Motor neuron (in vitro differentiated cells): ENCODE data around the gene PPL. TPM values are rescaled to one million over a fixed set of nuclear protein-coding genes. Genes with fewer than 3 reads are reported as not detected.

Experiments used
- ATAC-seq, 8 experiments: fragments of 200-7000 bp; cut with Tn5 transposase; replicated peaks in 6 of 8; 2 replicates each; pipeline ENCODE4 v1.8.0; 2021; ENCODE audit warnings: mild to moderate bottlenecking in 8 of 8, moderate library complexity in 8 of 8
- H3K27ac ChIP-seq, 2 donors: fragments of 250-450 bp; sonication (Bioruptor Pico); 2 replicates each; pipeline ENCODE4 v1.9.0; 2021; ENCODE audit warnings: antibody characterized with exemption in 2 of 2, mild to moderate bottlenecking in 2 of 2, moderate library complexity in 1 of 2
- H3K4me1 ChIP-seq, 2 donors: fragments of 250-450 bp; sonication (Bioruptor Pico); replicated peaks in 1 of 2; 2 replicates each; pipeline ENCODE4 v1.6.1; 2021; ENCODE audit warnings: antibody characterized with exemption in 2 of 2, mild to moderate bottlenecking in 2 of 2, moderate library complexity in 1 of 2
- H3K4me3 ChIP-seq, 5 donors: fragments of 250-450 bp; sonication (Bioruptor Pico); 2 replicates each; pipeline ENCODE4 v1.9.0; 2021; ENCODE audit warnings: antibody characterized with exemption in 5 of 5, mild to moderate bottlenecking in 5 of 5, moderate library complexity in 4 of 5
- WGBS, 10 experiments: fragments of 450-650 bp; shearing (Covaris generic); methylation state at CpG; one replicate each; pipeline ENCODE4 v1.0.0; 2022; 5-methylcytosine and 5-hydroxymethylcytosine counted together
- in situ Hi-C, 9 experiments: fragments of 400-800 bp; cut with MboI; loops; one replicate each; pipeline ENCODE4 v1.15.0; 2021; ENCODE audit warnings: low sequenced_read_pairs in 9 of 9, low pct_unique_long_range_greater_than_20kb in 2 of 9; ENCODE audit not compliant: unreplicated experiment in 9 of 9
- total RNA-seq, 8 experiments: library from RNA; unstranded; fragments of 300-600 nt; gene quantifications; 2 replicates each; pipeline versions ENCODE4 v1.2.3 to v1.2.4, GENCODE V29; 2022

PPL gene
- total RNA-seq, result 100 to 1,000 TPM in 1 of 8 experiments, 10 to 100 TPM in 2, 1 to 10 TPM in 4, under 1 TPM in 1; 0.92 to 357 (median 3.6) TPM

GRCh38 chr16:4936991-4937781 is at the start of gene PPL:
PPL (minus strand) TSS chr16:4937148; CDS start chr16:4937045, 103 bp downstream.
- H3K4me1 ChIP-seq, result peaks cover 0 to 5% of the 10 kb centered on the region in 2 donors
- H3K4me3 ChIP-seq, result peak within 1 kb of the TSS; percentile 29 to 40 (median 38)
- in situ Hi-C loops, result no loop called here
- no peak within 1 kb of the TSS for H3K27ac ChIP-seq
- peak; percentile 35 to 89 (median 78) for ATAC-seq
- 20 to 100% (median 95%) methylated on average over 1 to 7 of the region's 76 CpGs; no CpG with 5 or more reads in 4 of the 10 experiments for WGBS, 10 experiments

- ATAC-seq, result no peak
- in situ Hi-C loops, result no loop called here
- WGBS, 10 experiments, result 23 to 84% (median 52%) methylated on average over 1 to 4 of the region's 5 CpGs
- H3K27ac ChIP-seq, result no peak overlapping the region
- no peaks in the 10 kb centered on the region for H3K4me1 ChIP-seq
- H3K4me3 ChIP-seq, result no peak overlapping the region
Observed at GRCh38 chr16:4984174-4984990, 47.4 kb upstream of the PPL start.

- ATAC-seq, result peak in 1 of 8 experiments; percentile 22
- 25 to 78% (median 51%) methylated on average over 2 to 7 of the region's 20 CpGs; no CpG with 5 or more reads in 6 of the 10 experiments for WGBS, 10 experiments
- H3K27ac ChIP-seq, result no peak overlapping the region
- in situ Hi-C loops, result no loop called here
- H3K4me1 ChIP-seq, result no peaks in the 10 kb centered on the region
- no peak overlapping the region for H3K4me3 ChIP-seq
Observed at GRCh38 chr16:4982056-4982867, 45.3 kb upstream of the PPL start.

GRCh38 chr16:4981473-4981872 is 44.5 kb upstream of the PPL start:
- H3K4me3 ChIP-seq, result no peak overlapping the region
- no peak for ATAC-seq
- H3K27ac ChIP-seq, result no peak overlapping the region
- in situ Hi-C loops, result no loop called here
- no peaks in the 10 kb centered on the region for H3K4me1 ChIP-seq
- WGBS, 10 experiments, result 80 to 100% (median 87%) methylated on average over 1 to 5 of the region's 7 CpGs; no CpG with 5 or more reads in 4 of the 10 experiments

GRCh38 chr16:4980691-4981090 is 43.7 kb upstream of the PPL start:
- ATAC-seq, result no peak
- H3K4me1 ChIP-seq, result no peaks in the 10 kb centered on the region
- no peak overlapping the region for H3K27ac ChIP-seq
- 20 to 100% (median 74%) methylated on average over 1 to 4 of the region's 10 CpGs; no CpG with 5 or more reads in 4 of the 10 experiments for WGBS, 10 experiments
- H3K4me3 ChIP-seq, result no peak overlapping the region
- in situ Hi-C loops, result no loop called here

- 48 to 93% (median 84%) methylated on average over 2 to 19 of the region's 25 CpGs; no CpG with 5 or more reads in 1 of the 10 experiments for WGBS, 10 experiments
- in situ Hi-C loops, result no loop called here
- no peak for ATAC-seq
- H3K27ac ChIP-seq, result no peak overlapping the region
- no peaks in the 10 kb centered on the region for H3K4me1 ChIP-seq
- H3K4me3 ChIP-seq, result no peak overlapping the region
Observed at GRCh38 chr16:4979736-4980660, 43.0 kb upstream of the PPL start.

GRCh38 chr16:4979164-4979563 is 42.2 kb upstream of the PPL start:
- in situ Hi-C loops, result no loop called here
- no peak for ATAC-seq
- WGBS, 10 experiments, result 69 to 100% (median 90%) methylated on average over 1 to 6 of the region's 7 CpGs; no CpG with 5 or more reads in 4 of the 10 experiments
- Histone ChIP-seq H3K4me3 (no peak overlapping the region), H3K27ac (no peak overlapping the region), H3K4me1 (no peaks in the 10 kb centered on the region)

GRCh38 chr16:4976611-4977145 is 39.7 kb upstream of the PPL start:
- no peak for ATAC-seq
- 49 to 100% (median 78%) methylated on average over 1 to 4 of the region's 5 CpGs; no CpG with 5 or more reads in 4 of the 10 experiments for WGBS, 10 experiments
- no peak overlapping the region for H3K4me3 ChIP-seq
- in situ Hi-C loops, result no loop called here
- peaks cover 11 to 12% of the 10 kb centered on the region in 2 donors for H3K4me1 ChIP-seq
- H3K27ac ChIP-seq, result no peak overlapping the region

GRCh38 chr16:4976079-4976478 is 39.1 kb upstream of the PPL start:
- 20 to 100% (median 69%) methylated on average over 1 to 2 of the region's 2 CpGs; no CpG with 5 or more reads in 6 of the 10 experiments for WGBS, 10 experiments
- ATAC-seq, result no peak
- no peak overlapping the region for H3K27ac ChIP-seq
- peaks cover 11 to 12% of the 10 kb centered on the region in 2 donors for H3K4me1 ChIP-seq
- no peak overlapping the region for H3K4me3 ChIP-seq
- in situ Hi-C loops, result no loop called here

- Histone ChIP-seq H3K4me3 (no peak overlapping the region), H3K27ac (peak overlapping the region; percentile 18 to 74), H3K4me1 (peaks cover 17% of the 10 kb centered on the region in 2 donors)
- WGBS, 10 experiments, result 0 to 43% (median 22%) methylated on average over 1 to 3 of the region's 8 CpGs; no CpG with 5 or more reads in 2 of the 10 experiments
- peak in 5 of 8 experiments; percentile 39 to 93 (median 91) for ATAC-seq
- in situ Hi-C loops, result loop anchor here in 1 of 9 experiments (25.0 kb wide), 1 partner anchor 261 kb away; no protein-coding TSS in a partner anchor
Observed at GRCh38 chr16:4972938-4973587, 36.1 kb upstream of the PPL start.

- Histone ChIP-seq H3K27ac (no peak overlapping the region), H3K4me3 (no peak overlapping the region), H3K4me1 (peaks cover 17% of the 10 kb centered on the region in 2 donors)
- 47 to 63% (median 50%) methylated on average over 1 to 3 of the region's 3 CpGs; no CpG with 5 or more reads in 7 of the 10 experiments for WGBS, 10 experiments
- ATAC-seq, result peak in 2 of 8 experiments; percentile 5 to 18
- in situ Hi-C loops, result loop anchor here in 1 of 9 experiments (25.0 kb wide), 1 partner anchor 258 kb away; no protein-coding TSS in a partner anchor
Observed at GRCh38 chr16:4970010-4970409, 33.1 kb upstream of the PPL start.
